GM21529 (cell line): ENCODE data around the gene TMEM63B.
"Not testable (repeated sequence)": the region's sequence is repeated elsewhere in the genome, so short reads cannot be mapped to it uniquely, and the experiment has no call there.

Source experiments
- ATAC-seq: cut with Tn5 transposase; IDR thresholded peaks from one replicate; pipeline ENCODE4 v1.9.1; 2021; ENCODE audit not compliant: unreplicated experiment

Gene TMEM63B

DNA sequence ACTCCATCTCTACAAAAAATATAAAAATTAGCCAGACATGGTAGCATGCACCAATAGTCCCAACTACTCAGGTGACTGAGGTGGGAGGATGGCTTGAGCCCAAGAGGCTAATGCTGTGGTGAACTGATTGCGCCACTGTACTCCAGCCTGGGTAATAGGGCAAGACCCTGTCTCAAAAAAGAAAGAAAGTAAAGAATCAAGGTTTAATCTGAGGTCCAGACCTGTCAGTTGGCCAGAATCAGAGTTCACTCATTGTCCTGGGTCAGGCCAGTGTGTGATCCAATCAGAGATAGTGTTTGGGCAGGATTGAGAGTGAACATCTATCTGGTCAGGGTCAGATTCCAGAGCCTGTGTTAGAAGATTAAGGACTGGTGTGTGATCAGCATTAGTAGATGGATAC, 15.5 kb downstream of the TMEM63B start:
- ATAC-seq: no peak

DNA sequence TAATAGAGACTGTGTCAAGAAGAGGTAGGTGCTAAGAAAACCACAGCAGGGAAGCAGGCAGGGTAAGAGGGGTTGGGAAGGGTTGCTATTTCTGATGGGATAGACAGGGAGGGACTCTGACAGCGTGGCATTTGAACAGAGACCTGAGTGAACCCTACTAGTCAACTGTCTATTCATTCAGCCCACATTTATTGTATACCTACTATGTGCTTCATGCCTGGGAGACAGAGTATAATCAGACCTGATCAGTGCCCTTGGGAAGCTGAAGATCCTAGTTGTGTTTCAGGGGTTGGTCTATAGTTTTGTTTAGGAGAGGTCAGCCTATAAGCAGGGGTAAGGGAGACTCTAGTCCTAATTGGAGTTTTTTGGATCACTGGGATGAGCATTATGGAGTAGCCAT, 16.4 kb downstream of the TMEM63B start:
- no peak for ATAC-seq

DNA sequence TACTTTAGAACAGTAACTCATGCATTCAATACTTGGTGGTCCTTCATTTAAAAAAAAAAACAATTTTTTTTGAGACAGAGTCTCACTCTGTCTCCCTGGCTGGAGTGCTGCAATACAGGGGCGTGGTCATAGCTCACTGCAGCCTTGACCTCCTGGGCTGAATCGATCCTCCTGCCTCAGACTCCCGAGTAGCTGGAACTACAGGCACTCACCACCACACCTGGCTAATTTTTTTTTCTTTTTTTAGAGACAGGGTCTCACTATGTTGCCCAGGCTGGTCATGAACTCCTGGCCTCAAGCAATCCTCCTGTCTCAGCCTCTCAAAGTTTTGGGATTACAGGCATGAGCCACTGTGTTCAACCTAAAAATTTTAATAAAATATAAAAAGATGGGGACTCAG, 17.2 kb downstream of the TMEM63B start:
- not testable (repeated sequence) for ATAC-seq

DNA sequence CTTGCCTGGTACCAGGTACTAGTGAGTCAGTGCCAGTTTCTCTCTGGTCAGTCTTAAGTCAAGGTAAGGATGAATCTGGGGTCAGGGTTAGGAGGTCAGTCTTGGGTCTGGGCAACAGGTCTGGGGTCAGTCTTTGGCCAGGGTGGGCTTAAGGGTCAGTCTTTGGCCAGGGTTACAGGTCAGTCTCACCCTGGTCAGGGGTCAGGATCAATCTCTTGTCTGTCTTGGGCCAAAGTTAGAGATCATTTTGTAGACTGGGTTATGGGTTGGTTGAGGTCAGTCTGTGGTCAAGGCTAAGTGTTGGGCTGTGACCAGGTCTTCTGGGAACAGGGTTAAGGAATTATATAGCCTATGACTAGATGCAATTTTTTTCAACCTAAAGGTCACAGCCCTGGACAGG, 18.5 kb downstream of the TMEM63B start:
- ATAC-seq: no peak

DNA sequence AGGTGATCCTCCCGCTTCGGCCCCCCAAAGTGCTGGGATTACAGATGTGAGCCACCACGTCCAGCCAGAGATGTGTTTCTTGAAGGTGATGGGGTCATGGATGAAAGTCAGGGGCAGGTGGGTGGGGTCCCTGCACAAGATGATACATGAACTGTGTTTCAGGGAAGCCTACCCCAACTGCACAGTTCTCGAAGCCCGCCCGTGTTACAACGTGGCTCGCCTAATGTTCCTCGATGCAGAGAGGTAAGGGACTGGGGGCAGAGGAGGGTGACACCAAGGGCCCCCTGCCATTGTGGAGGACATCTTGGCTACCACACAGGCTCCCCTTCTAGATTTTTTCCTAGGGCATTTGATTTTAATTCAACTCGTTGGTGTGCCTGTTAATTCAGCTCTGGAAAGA, 19.3 kb downstream of the TMEM63B start:
- no peak for ATAC-seq

DNA sequence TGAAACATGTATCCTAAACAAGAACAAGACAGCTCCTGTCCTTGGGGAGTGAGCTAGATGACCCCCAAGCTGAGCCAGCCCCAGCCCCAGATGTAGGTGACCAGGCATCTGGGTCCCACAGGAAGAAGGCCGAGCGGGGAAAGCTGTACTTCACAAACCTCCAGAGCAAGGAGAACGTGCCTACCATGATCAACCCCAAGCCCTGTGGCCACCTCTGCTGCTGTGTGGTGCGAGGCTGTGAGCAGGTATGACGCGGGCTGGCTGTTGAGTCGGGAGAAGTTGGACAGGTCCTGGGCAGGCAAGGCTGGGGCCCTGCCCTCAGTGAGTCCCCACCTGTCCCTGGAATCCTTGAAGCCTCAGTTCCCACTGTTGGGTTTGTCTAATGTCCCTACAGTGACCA, 19.9 kb downstream of the TMEM63B start:
- ATAC-seq: no peak

DNA sequence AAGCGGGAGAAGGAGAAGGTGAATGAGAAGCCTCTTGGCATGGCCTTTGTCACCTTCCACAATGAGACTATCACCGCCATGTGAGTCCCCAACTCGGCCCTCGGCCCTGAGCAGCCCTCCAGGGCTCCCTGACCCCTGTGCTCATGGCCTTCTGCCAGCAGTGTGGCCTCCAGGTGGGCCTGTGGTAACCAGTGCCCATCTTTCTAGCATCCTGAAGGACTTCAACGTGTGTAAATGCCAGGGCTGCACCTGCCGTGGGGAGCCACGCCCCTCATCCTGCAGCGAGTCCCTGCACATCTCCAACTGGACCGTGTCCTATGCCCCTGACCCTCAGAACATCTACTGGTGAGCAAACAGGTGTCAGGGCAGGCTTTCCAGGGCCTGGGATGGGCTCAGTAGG, 21.0 kb downstream of the TMEM63B start:
- ATAC-seq: no peak

DNA sequence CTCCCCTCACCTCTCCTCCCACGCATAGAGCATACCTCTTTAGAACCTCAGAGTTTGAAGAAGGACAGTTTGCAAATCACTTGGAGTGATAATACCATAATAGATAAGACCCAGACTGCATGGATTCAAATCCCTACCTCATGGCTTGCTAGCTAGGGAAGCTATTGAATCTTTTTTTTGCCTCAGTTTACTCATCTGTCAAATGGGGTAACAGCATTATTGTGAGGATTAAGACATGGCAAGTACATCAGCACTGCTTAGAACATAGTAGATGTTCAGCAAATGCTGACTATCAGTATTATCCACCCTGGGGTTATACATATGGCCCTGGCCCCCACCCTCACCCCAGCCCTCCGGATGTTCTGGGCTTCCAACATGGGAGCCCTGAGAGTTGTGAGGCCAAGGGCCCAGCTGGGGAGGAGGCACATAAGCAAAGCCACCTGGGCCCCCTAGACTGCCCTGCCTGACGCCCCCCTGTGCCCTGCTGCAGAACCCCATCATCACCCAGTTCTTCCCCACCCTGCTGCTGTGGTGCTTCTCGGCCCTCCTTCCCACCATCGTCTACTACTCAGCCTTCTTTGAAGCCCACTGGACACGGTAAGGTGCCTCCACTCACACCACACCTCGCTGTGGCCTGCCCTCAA, 22.1 kb downstream of the TMEM63B start:
- no peak for ATAC-seq

DNA sequence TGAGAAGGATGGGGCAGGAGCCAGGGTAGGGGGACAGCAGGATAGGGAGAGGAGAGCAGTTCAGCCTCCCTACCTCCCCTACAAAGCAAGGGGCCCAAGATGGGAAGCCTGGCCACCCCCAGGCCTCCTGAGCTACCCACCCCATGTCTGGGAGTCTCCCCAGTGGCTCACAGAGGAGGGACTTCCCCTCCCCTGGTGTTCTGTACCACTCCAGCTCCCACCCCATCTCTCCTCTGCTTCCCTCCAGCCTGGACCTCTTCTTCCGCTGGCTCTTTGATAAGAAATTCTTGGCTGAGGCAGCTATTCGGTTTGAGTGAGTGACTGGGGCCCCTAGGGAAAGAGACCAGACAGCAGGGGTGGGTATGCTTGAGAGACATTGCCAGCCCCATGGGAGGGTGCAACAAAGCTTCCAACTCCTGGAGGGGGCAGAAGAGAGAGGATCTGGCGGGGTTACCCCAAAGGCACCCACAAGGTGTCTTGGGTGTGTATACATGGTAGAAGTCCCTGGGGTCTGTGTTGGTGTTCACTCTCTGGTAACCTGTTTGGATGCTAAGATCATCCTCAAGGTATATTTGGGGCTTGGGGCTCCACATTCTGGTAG, 23.1 kb downstream of the TMEM63B start:
- ATAC-seq: no peak

DNA sequence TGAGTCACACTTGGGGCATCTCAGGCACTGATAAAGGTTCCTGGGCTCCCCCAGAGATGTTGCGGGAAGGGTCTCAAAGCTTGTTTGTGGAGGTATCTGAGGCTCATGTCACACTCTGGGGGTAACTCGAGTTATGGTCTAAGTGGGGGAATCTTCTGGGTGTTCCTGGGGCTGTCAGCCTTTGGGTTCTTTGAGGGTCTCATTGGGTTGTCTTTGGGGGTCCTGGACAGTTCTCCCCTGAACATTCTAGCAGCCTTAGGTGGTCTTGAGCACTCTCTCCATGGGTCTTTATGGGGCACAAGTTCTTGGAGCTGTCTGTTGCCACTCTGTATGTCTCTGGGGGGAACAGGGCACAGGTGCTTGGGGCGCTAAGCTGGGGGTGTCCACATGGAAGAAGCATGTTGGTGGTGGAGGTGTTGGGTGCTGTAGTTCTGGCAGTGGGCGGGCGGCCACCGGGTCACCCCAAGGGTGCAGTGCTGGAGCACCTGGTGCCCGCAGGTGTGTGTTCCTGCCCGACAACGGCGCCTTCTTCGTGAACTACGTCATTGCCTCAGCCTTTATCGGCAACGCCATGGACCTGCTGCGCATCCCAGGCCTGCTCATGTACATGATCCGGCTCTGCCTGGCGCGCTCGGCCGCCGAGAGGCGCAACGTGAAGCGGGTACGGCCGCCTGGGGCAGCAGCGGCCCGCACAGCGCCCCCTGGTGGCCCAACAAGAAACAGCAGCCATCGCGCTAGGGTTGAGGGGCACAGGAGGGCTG, 24.2 kb downstream of the TMEM63B start:
- no peak for ATAC-seq

DNA sequence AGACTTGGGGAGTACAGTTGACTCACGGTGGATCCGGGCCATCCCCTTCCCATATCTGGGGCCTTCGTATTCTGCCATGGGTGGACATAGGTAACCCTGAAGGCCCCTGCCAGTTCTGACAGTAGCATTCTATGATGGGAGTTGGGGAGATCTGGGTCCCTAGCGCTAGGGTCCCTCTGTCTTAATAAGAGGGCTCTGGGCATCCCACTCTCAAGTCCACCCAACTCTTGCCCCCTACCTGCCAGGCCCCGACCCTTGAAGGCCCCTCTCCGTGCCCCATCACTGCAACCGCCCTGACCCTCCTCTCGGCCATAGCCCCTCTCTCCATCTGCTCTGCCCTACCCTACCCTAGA, 24.7 kb downstream of the TMEM63B start:
- ATAC-seq: no peak

DNA sequence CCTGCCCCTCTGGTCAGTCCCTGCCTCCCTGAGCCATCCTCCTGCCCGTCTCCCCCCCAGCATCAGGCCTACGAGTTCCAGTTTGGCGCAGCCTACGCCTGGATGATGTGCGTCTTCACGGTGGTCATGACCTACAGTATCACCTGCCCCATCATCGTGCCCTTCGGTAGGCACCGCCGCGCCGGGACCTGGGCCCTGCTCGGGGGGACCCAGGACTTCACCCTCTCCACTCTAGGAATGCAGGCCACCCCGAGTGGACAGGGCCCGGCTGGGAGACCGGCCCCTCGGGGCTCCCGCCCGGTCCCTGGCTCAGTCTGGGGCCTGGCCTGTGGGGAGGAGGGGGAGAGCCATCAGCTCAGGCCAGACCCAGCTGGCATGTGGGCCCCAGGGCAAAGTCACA, 25.2 kb downstream of the TMEM63B start:
- ATAC-seq: no peak

DNA sequence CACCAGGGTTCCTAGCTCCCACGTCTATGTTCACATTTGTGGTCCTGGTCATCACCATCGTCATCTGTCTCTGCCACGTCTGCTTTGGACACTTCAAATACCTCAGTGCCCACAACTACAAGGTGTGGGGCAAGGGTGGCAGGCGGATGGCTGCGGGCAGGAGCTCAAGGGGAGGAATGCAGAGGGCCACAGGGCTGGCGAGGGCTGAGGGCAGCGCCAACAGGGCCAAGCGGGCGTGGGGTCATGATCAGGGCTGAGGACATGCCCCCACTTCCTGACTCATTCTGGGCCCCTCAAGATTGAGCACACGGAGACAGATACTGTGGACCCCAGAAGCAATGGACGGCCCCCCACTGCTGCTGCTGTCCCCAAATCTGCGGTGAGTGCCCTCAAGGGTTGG, 26.7 kb downstream of the TMEM63B start:
- no peak for ATAC-seq

DNA sequence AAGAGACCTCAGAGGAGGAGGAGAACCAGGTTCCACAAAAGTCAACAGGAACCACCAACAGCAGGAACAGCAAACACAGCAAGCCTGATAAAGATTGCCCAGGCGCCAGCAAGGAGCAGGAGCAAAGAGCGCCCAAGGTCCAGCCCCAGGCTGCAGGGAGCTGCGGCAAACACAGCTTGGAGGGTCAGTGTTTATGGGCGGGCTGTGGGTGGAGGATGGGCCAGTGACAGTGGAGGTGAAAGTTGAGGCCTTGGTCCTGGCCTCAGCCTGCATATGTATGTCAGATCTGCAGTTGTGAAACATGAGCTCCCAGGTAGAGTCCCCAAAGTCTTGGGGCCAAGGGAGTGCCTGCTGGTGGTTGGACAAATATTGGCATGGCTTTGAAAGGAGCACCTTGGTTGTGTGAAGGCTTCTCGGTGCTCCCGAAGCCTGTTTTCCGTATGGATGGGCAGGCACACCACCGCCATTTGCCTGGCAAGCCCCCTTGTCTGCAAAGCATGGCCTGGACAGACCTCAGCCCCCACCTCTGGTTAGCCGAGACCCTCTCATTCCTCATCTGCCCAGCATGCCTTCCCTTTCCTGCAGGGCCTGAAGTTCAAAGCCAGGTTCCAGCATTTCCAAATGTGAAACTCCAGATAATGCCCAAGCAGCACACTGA, 29.3 kb downstream of the TMEM63B start:
- ATAC-seq: no peak

DNA sequence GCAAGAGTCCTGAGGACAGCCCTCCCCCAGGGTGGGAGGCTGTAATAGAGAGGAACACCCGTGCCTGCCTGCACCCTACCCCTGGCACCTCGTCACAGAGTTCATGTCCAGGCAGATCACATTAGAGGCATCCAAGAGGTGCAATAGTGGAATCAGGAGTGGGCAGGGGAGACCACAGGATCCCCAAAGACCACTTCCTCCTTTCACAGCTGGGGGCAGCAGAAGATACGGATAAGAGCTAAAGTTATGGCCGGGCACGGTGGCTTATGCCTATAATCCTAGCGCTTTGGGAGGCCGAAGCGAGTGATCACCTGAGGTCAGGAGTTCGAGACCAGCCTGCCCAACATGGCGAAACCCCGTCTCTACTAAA, 29.8 kb downstream of the TMEM63B start:
- ATAC-seq: no peak

DNA sequence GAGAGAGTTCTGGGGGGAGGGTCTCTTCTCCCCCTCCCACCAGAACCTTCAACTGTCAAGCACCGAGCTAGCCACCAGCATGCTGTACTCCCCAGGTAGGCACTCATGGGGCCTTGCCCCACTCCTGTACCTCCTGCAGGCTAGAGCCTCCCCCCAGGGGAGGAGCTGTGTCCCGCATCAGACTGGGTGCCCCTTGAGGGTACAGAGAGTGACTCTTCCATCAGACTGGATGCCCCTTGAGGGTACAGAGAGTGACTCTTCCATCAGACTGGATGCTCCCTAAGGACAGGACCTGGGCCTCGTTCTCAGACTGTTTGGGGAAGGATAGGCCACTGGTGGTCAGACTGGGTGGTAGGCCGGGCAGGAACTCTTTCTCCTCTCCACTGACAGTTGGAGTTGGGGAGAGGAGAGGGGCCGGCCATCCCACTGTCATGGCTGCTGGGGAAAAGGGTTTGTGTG, 31.4 kb downstream of the TMEM63B start, which contains the start of gene CAPN11:
TSS of gene CAPN11 (plus strand) at position 51 of the 459 bp plus-strand sequence. CDS start at position 80, 29 bp downstream.
- ATAC-seq: no peak

DNA sequence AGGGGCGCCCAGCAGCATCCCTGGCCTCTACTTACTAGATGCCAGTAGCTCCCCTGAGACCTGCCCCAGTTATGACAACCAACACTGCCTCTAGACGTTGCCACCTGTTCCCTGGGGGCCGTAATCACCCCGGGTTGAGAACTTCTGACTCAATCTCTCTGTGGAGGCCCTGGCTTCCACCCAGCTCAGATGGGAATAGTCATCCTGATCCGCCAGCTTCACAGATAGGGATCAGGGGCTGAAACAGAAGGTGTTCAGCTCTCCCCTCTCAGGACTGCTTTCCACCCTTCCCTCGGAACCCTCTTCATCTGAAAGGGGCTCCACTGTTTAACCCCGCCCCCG, 34.6 kb downstream of the TMEM63B start:
- ATAC-seq: no peak

DNA sequence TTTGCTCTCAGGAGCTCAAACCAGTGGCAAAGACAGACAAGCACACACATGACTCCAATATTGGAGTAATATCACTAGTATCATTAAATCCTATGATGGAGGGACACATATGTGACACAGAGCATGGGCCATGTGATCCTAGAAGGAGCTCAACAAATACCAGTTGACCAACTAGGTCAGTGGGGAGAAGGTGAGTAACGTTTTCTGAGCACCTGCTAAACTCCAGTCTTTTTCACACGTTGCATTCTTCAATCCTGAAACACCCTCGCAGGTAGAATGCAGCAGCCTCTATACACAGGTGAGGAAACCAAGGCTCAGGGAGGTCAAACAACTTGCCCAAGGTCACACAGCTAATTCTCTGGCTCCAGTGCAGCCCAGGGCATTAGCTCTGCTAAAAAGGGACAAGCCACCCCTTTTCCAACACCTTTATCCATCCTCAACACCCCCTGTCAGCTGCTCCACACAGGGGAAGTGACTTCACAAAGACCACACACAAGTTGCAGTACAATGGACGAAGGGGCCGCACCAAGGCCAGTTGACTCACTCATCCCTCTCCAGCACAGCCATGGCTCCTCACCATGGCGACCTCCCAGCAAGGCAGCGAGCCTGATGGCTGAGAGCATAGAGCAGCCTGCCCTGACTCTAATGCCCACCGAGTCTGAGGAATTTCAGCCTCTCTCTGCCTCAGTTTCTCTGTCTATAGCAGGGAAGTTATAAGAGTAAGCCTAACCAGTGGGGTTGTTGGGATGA, 35.7 kb downstream of the TMEM63B start:
- no peak for ATAC-seq

DNA sequence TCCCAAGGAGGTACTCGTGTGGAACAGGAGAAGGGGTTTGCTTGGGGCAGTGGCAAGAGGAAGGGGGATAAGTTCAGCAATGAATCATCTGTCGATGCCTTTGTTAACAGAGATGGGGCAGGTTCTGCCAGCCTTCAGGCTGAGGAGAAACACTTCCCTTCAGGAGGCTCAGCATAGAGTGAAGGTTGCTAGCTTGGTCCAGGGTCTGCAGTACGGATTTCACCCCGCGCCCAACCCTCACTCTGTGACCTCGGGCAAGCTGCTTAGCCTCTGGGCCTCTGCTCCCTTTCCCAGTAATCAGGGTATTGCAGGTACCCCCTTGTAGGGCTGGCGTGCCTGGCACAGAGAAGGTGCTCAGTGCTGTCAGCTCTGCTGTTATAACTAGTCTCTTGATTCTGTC, 38.8 kb downstream of the TMEM63B start:
- no peak for ATAC-seq

DNA sequence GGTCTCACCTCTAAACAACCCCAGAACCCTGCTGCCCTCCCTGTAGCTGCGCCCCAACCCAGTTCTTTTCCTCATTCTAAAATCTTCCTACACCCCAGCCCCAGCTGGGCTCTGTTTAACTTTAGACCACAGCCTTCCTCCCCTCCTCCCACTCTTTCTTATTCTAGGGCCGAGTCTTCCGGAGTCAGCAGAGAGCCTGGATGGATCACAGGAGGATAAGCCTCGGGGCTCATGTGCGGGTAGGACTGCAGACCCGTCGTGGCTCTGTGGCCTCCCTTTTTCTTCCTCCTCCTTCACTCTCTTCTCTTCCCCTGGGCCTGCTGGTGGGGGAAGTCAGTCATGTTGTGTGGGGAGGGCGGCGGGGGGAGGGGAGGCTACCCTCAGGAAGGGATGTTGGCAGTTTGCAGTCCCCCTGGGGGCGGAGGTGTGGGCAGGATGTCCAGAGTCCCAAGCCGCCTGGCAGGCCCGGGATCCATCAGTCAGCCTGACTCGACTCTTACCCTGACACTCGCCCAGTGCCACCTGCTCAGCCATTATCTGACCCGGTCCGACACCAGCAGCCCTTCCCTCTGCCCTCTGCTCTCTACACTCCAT, 39.3 kb downstream of the TMEM63B start:
- no peak for ATAC-seq

DNA sequence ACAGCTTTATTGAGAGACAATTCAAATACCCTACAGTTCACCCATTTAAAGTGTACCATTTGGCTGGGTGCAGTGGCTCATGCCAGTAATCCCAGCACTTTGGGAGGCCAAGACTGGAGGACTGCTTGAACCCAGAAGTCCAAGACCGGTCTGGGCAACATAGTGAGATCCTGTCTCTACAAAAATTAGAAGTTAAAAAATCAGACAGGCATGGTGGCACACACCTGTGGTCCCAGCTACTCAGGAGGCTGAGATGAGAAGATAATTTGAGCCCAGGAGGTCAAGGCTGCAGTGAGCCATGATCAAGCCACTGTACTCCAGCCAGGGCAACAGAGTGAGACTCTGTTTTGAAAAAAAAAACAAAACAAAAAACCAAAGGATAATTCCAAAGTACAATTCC, 40.2 kb downstream of the TMEM63B start:
- no peak for ATAC-seq
